B cell (primary cell): ENCODE measurements around the gene FAF2. TPM values are rescaled to one million over a fixed set of nuclear protein-coding genes. Genes with fewer than 3 reads are reported as not detected.

ENCODE experiments used
- ATAC-seq: fragments of 200-7000 bp; cut with Tn5 transposase; one replicate; pipeline ENCODE4 v1.10.0; 2021; ENCODE audit warnings: low read depth, mild to moderate bottlenecking, moderate number of reproducible peaks, moderate library complexity
- CTCF ChIA-PET: fragments of 350-600 bp; sonication (Branson Sonifier 250); formaldehyde crosslinking; loops from one replicate; lab custom pipeline; 2021; ENCODE audit warnings: antibody characterized with exemption, inconsistent platforms; lab: Charles Lee
- POLR2A ChIA-PET: fragments of 350-600 bp; sonication (Branson Sonifier 250); formaldehyde crosslinking; loops from one replicate; lab custom pipeline; 2021; ENCODE audit warnings: antibody characterized with exemption; lab: Charles Lee
- DNase-seq: peaks from one replicate; pipeline ENCODE4 v3.0.0; 2013
- H2AFZ ChIP-seq: 2 replicates; pipeline ENCODE4 v1.6.1; 2012; ENCODE audit warnings: mild to moderate bottlenecking, low read depth, low read length; ENCODE audit not compliant: insufficient read depth, poor library complexity, severe bottlenecking
- H3K27ac ChIP-seq, 2 donors: 1 replicate in 1 of 2; 2 replicates in 1 of 2; pipeline ENCODE4 v1.5.1; 2012 to 2013; ENCODE audit warnings: low read length in 2 of 2, mild to moderate bottlenecking in 2 of 2, moderate library complexity in 1 of 2
- H3K27me3 ChIP-seq, 4 experiments: fragments of 200-600 bp in 1 of 4; sonication (generic) in 1 of 4; replicated peaks in 1 of 4; 1 replicate in 2 of 4; 2 replicates in 2 of 4; pipeline versions ENCODE4 v1.6.1 to v1.7.0; 2013 to 2016; ENCODE audit warnings: low read length in 3 of 4, mild to moderate bottlenecking in 2 of 4, mixed read lengths in 1 of 4, moderate library complexity in 1 of 4; ENCODE audit not compliant: insufficient read depth in 4 of 4, control insufficient read depth in 3 of 4; ENCODE audit errors: control extremely low read depth in 1 of 4
- H3K36me3 ChIP-seq, 2 experiments: replicated peaks in 1 of 2; 1 replicate in 1 of 2; 2 replicates in 1 of 2; pipeline versions ENCODE4 v1.6.1 to v1.7.1; 2013; ENCODE audit warnings: low read length in 1 of 2; ENCODE audit not compliant: insufficient read depth in 2 of 2, control insufficient read depth in 1 of 2; ENCODE audit errors: control extremely low read depth in 1 of 2, extremely low read depth in 1 of 2
- H3K4me1 ChIP-seq, 2 donors: fragments of 200-600 bp in 1 of 2; sonication (generic) in 1 of 2; 1 replicate in 1 of 2; 2 replicates in 1 of 2; pipeline versions ENCODE4 v1.5.1 to v1.6.1; 2013 to 2017; ENCODE audit warnings: low read length in 2 of 2; ENCODE audit not compliant: control insufficient read depth in 2 of 2, insufficient read depth in 2 of 2
- H3K4me2 ChIP-seq: replicated peaks from 2 replicates; pipeline ENCODE3; 2012; ENCODE audit warnings: mild to moderate bottlenecking, low read depth, low read length; ENCODE audit not compliant: poor library complexity, severe bottlenecking
- H3K4me3 ChIP-seq, 5 experiments: fragments of 200-600 bp in 1 of 5; sonication (generic) in 1 of 5; 1 replicate in 3 of 5; 2 replicates in 2 of 5; pipeline versions ENCODE4 v1.5.1 to v1.7.0; 2011 to 2016; ENCODE audit warnings: low read length in 4 of 5, mild to moderate bottlenecking in 4 of 5, low read depth in 2 of 5, control low read depth in 1 of 5, moderate library complexity in 1 of 5; ENCODE audit not compliant: insufficient read depth in 1 of 5; ENCODE audit errors: control extremely low read depth in 1 of 5, extremely low read depth in 1 of 5
- H3K79me2 ChIP-seq: fragments of 200-600 bp; sonication (generic); one replicate; pipeline ENCODE4 v1.6.0; 2016; ENCODE audit warnings: low read length; ENCODE audit not compliant: control insufficient read depth, insufficient read depth
- H3K9ac ChIP-seq: fragments of 200-600 bp; sonication (generic); 2 replicates; pipeline ENCODE4 v1.6.1; 2017; ENCODE audit warnings: mild to moderate bottlenecking, low read length, moderate library complexity
- H3K9me3 ChIP-seq, 3 donors: one replicate each; pipeline versions ENCODE4 v1.6.1 to v1.7.1; 2013; ENCODE audit warnings: low read length in 2 of 3; ENCODE audit not compliant: control insufficient read depth in 2 of 3, insufficient read depth in 1 of 3; ENCODE audit errors: control extremely low read depth in 1 of 3
- H4K20me1 ChIP-seq: 2 replicates; pipeline ENCODE4 v1.6.0; 2012; ENCODE audit warnings: mild to moderate bottlenecking, low read length; ENCODE audit not compliant: insufficient read depth, control insufficient read depth, poor library complexity, severe bottlenecking
- H3K27ac Mint-ChIP-seq: one replicate; pipeline ENCODE4 v1.8.0; 2021; ENCODE audit warnings: mixed read lengths
- H3K27me3 Mint-ChIP-seq: one replicate; pipeline ENCODE4 v1.8.0; 2021; ENCODE audit warnings: mixed read lengths
- H3K4me1 Mint-ChIP-seq: one replicate; pipeline ENCODE4 v1.8.0; 2021; ENCODE audit warnings: mixed read lengths
- H3K4me3 Mint-ChIP-seq: one replicate; pipeline ENCODE4 v1.8.0; 2021; ENCODE audit warnings: mixed read lengths
- H3K9me3 Mint-ChIP-seq: one replicate; pipeline ENCODE4 v1.8.0; 2022; ENCODE audit warnings: mixed read lengths; ENCODE audit not compliant: insufficient read depth
- EZH2 ChIP-seq: IDR thresholded peaks from 2 replicates; pipeline ENCODE4 v1.6.1; 2012; ENCODE audit warnings: borderline replicate concordance, low read depth, mild to moderate bottlenecking, moderate library complexity, low read length; ENCODE audit not compliant: insufficient read depth, poor library complexity, severe bottlenecking
- WGBS: methylation state at CpG from one replicate; pipeline ENCODE4 v1.1.5; 2013; ENCODE audit warnings: missing lambda C conversion rate; ENCODE audit not compliant: insufficient coverage; 5-methylcytosine and 5-hydroxymethylcytosine counted together
- intact Hi-C: fragments of 100-400 bp; cut with micrococcal nuclease; formaldehyde crosslinking; loops from one replicate; pipeline ENCODE4 v1.10.0; 2022
- polyA plus RNA-seq: library from polyadenylated mRNA; depleted of rRNA; stranded (reverse); fragments of >200 nt; gene quantifications from 2 replicates; pipeline ENCODE4 v1.2.3, GENCODE V29; 2012
- total RNA-seq, 2 donors: library from RNA; stranded (reverse); fragments of 120-200 nt in 1 of 2; gene quantifications; 1 replicate in 1 of 2; 2 replicates in 1 of 2; pipeline versions ENCODE4 v1.2.3 to v1.2.4, GENCODE V29; 2013 to 2022
- TF ChIP-seq, protein P1 (sequence below): fragments of 200-600 bp; IDR thresholded peaks from one replicate; pipeline ENCODE4 v1.8.0; 2022; ENCODE audit warnings: antibody characterized with exemption, mild to moderate bottlenecking

FAF2 gene
- total and polyA plus RNA-seq, 2 donors (not counting 1 experiment from before 2014, with no cell fraction given): 10.9 to 35.1 TPM

DNA sequence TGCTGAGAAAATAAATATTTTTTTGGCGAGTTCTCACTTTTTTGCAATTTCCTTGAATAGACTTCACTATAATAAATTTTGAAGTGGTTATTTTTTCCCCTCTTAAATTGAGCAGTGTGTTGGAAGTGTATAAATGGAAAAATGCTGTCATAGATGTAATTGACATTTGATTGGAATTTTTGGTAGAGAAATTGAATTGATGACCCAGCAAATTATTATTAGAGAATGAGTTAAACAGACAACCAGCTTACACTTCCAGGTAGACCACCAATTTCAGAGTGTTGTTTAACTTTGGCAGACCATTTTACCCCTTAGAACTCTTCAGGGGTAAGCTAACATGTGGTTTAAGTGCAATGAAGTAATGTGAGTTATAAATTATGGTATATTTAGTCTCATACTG lies 1.9 kb downstream of the FAF2 start:
- no peak for ATAC-seq
- Histone ChIP-seq H3K27me3 (no peaks in the 10 kb centered on the region), H2AFZ (no peak overlapping the region), H3K9ac (no peak overlapping the region), H3K4me2 (no peak overlapping the region), H3K27ac (peak overlapping the region in 1 of 2 donors; percentile 36), H3K36me3 (peaks cover 2 to 12% of the 10 kb centered on the region in 2 experiments), H3K4me1 (peaks cover 16 to 20% of the 10 kb centered on the region in 2 donors), H3K9me3 (no peaks in the 10 kb centered on the region), H3K79me2 (peaks cover 75% of the 10 kb centered on the region), H4K20me1 (peaks cover 14% of the 10 kb centered on the region), H3K4me3 (no peak overlapping the region)
- DNase-seq: no peak
- WGBS: no CpG with 5 or more reads among the region's 1 CpG
- ChIA-PET CTCF (interaction anchor here (4.8 kb wide), 1 partner anchor 33 kb away, joined by 29 read pairs; the partner anchor contains the start of gene CLTB), POLR2A (interaction anchor here (0.6 kb wide), 1 partner anchor 87 kb away, joined by 10 read pairs; the partner anchor contains the start of gene RNF44)
- Mint-ChIP-seq H3K9me3 (no peaks in the 10 kb centered on the region), H3K27ac (no peak overlapping the region), H3K4me3 (no peak overlapping the region), H3K4me1 (peaks cover 36% of the 10 kb centered on the region), H3K27me3 (no peaks in the 10 kb centered on the region)
- no peak for TF ChIP-seq EZH2
- TF ChIP-seq, protein P1, sequence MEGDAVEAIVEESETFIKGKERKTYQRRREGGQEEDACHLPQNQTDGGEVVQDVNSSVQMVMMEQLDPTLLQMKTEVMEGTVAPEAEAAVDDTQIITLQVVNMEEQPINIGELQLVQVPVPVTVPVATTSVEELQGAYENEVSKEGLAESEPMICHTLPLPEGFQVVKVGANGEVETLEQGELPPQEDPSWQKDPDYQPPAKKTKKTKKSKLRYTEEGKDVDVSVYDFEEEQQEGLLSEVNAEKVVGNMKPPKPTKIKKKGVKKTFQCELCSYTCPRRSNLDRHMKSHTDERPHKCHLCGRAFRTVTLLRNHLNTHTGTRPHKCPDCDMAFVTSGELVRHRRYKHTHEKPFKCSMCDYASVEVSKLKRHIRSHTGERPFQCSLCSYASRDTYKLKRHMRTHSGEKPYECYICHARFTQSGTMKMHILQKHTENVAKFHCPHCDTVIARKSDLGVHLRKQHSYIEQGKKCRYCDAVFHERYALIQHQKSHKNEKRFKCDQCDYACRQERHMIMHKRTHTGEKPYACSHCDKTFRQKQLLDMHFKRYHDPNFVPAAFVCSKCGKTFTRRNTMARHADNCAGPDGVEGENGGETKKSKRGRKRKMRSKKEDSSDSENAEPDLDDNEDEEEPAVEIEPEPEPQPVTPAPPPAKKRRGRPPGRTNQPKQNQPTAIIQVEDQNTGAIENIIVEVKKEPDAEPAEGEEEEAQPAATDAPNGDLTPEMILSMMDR: no peak
- intact Hi-C loops: no loop called here

DNA sequence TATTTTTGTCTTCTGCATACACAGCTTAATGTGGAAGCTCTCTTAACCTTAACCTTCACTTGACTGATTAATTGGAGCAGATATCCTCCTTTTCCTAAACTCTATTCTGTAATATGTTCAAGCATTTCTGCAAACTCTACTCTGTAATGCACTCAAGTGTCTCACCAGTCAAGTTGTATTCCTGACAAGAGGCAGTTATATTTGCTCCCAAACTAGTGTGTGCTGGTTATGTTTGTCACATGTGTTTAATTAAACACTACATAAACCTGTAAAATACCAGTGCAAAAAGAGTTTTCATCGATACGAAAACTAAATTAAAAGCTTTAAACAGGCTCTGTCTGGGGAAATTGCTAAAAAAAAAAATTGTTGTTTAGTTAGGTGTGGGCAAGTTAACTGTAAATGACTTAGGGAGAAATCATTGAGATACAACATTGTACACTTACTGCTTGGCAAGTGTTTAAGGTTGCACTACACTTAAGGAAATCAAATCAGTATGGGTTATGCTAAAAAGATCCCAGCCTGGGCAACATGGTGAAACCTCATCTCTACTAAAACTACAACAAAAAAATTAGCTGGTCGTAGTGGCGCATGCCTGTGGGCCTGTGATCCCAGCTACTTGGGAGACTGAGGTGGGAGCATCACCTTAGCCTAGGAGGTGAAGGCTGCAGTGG lies 6.7 kb downstream of the FAF2 start:
- H3K27ac Mint-ChIP-seq: no peak overlapping the region
- 100% methylated on average over 2 of the region's 4 CpGs for WGBS
- no peaks in the 10 kb centered on the region for H3K27me3 Mint-ChIP-seq
- H3K27ac ChIP-seq: no peak overlapping the region
- ChIA-PET CTCF (no interaction called here), POLR2A (no interaction called here)
- intact Hi-C loops: no loop called here
- no peaks in the 10 kb centered on the region for H3K4me1 ChIP-seq
- H2AFZ ChIP-seq: no peak overlapping the region
- no peak overlapping the region for H3K4me3 ChIP-seq
- peaks cover 0 to 4% (median 0%) of the 10 kb centered on the region in 3 donors for H3K9me3 ChIP-seq
- TF ChIP-seq, protein P1: no peak
- no peak for TF ChIP-seq EZH2
- DNase-seq (no peak), ATAC-seq (no peak)
- H3K27me3 ChIP-seq: no peaks in the 10 kb centered on the region
- peaks cover 22% of the 10 kb centered on the region for H4K20me1 ChIP-seq
- H3K4me3 Mint-ChIP-seq: no peak overlapping the region
- no peaks in the 10 kb centered on the region for H3K9me3 Mint-ChIP-seq
- no peak overlapping the region for H3K9ac ChIP-seq
- H3K4me2 ChIP-seq: no peak overlapping the region
- peaks cover 30% of the 10 kb centered on the region for H3K4me1 Mint-ChIP-seq
- peaks cover 88% of the 10 kb centered on the region for H3K79me2 ChIP-seq
- peaks cover 2 to 15% of the 10 kb centered on the region in 2 experiments for H3K36me3 ChIP-seq
